ENCODE results near the gene CERS4. TPM values are rescaled to one million over a fixed set of nuclear protein-coding genes. Genes with fewer than 3 reads are reported as not detected.
"Not testable (repeated sequence)": the region's sequence is repeated elsewhere in the genome, so short reads cannot be mapped to it uniquely, and the experiment has no call there.

The CERS4 gene
- total RNA-seq, 2 donors from 2014 or later: 170 to 176 TPM

- Histone ChIP-seq H3K4me1 (replicated peaks) (no peaks in the 10 kb centered on the region), H3K9me3 (no peaks in the 10 kb centered on the region), H3K4me3 (no peak overlapping the region), H3K27me3 (replicated peaks; ENCODE audit: insufficient read depth) (no peaks in the 10 kb centered on the region), H3K36me3 (no peaks in the 10 kb centered on the region), H3K27ac (no peak overlapping the region)
- intact Hi-C loops (cut with DNase I): no loop called here
- DNase-seq (ENCODE audit: low spot score): no peak
- WGBS: 64% methylated on average over 11 of the region's 11 CpGs
- TF ChIP-seq, protein P1, sequence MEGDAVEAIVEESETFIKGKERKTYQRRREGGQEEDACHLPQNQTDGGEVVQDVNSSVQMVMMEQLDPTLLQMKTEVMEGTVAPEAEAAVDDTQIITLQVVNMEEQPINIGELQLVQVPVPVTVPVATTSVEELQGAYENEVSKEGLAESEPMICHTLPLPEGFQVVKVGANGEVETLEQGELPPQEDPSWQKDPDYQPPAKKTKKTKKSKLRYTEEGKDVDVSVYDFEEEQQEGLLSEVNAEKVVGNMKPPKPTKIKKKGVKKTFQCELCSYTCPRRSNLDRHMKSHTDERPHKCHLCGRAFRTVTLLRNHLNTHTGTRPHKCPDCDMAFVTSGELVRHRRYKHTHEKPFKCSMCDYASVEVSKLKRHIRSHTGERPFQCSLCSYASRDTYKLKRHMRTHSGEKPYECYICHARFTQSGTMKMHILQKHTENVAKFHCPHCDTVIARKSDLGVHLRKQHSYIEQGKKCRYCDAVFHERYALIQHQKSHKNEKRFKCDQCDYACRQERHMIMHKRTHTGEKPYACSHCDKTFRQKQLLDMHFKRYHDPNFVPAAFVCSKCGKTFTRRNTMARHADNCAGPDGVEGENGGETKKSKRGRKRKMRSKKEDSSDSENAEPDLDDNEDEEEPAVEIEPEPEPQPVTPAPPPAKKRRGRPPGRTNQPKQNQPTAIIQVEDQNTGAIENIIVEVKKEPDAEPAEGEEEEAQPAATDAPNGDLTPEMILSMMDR (IDR thresholded peaks at IDR 0.05): no peak
- TF ChIP-seq POLR2A (IDR thresholded peaks at IDR 0.05) (no peak), POLR2AphosphoS5 (IDR thresholded peaks at IDR 0.05) (no peak)
These were observed 14.5 kb upstream of the CERS4 start for GRCh38 chr19:8194528-8195267.

GRCh38 chr19:8196271-8196927, 12.8 kb upstream of the CERS4 start:
- Histone ChIP-seq H3K4me1 (replicated peaks) (no peaks in the 10 kb centered on the region), H3K27ac (no peak overlapping the region), H3K9me3 (no peaks in the 10 kb centered on the region), H3K4me3 (no peak overlapping the region), H3K27me3 (replicated peaks; ENCODE audit: insufficient read depth) (no peaks in the 10 kb centered on the region), H3K36me3 (no peaks in the 10 kb centered on the region)
- 52% methylated on average over 10 of the region's 10 CpGs for WGBS
- no peak for DNase-seq (ENCODE audit: low spot score)
- TF ChIP-seq POLR2AphosphoS5 (IDR thresholded peaks at IDR 0.05) (no peak), POLR2A (IDR thresholded peaks at IDR 0.05) (no peak)
- TF ChIP-seq, protein P1 (IDR thresholded peaks at IDR 0.05): no peak
- intact Hi-C loops (cut with DNase I): no loop called here

- 62% methylated on average over 15 of the region's 15 CpGs for WGBS
- H3K36me3 ChIP-seq; H3K4me3 ChIP-seq; DNase-seq (ENCODE audit: low spot score); intact Hi-C loops (cut with DNase I); H3K27ac ChIP-seq; H3K9me3 ChIP-seq; H3K27me3 ChIP-seq (replicated peaks; ENCODE audit: insufficient read depth): not testable (repeated sequence)
- peaks cover 14% of the 10 kb centered on the region for H3K4me1 ChIP-seq (replicated peaks)
These were observed 5.7 kb upstream of the CERS4 start for GRCh38 chr19:8203288-8204120.

DNA sequence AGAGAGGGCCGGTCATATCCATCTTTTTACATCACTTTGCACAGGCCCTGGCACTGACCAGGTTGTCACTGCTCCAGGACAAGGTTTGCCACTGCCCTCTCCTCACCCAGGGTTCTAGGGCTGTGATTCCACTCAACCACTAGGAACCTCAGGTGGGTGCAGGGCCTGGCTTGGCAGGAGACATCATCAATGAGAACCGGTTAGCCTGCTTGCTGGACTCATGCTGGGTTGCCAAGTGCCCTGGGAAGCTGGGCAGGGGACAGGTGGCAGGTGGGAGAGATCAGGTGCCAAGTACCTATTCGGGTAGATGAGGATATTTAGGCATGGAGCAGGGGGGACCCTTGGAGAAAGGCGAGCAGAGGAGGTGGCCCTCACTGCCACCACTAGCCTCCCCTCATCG, 4.2 kb upstream of the CERS4 start:
- TF ChIP-seq POLR2AphosphoS5 (IDR thresholded peaks at IDR 0.05) (peak; percentile 77), POLR2A (IDR thresholded peaks at IDR 0.05) (no peak)
- peak; percentile 74 for DNase-seq (ENCODE audit: low spot score)
- Histone ChIP-seq H3K36me3 (no peaks in the 10 kb centered on the region), H3K4me3 (no peak overlapping the region), H3K9me3 (no peaks in the 10 kb centered on the region), H3K27me3 (replicated peaks; ENCODE audit: insufficient read depth) (no peaks in the 10 kb centered on the region), H3K4me1 (replicated peaks) (peaks cover 15% of the 10 kb centered on the region), H3K27ac (peak overlapping the region; percentile 92 to 93)
- WGBS: 65% methylated on average over 5 of the region's 5 CpGs
- intact Hi-C loops (cut with DNase I): no loop called here

DNA sequence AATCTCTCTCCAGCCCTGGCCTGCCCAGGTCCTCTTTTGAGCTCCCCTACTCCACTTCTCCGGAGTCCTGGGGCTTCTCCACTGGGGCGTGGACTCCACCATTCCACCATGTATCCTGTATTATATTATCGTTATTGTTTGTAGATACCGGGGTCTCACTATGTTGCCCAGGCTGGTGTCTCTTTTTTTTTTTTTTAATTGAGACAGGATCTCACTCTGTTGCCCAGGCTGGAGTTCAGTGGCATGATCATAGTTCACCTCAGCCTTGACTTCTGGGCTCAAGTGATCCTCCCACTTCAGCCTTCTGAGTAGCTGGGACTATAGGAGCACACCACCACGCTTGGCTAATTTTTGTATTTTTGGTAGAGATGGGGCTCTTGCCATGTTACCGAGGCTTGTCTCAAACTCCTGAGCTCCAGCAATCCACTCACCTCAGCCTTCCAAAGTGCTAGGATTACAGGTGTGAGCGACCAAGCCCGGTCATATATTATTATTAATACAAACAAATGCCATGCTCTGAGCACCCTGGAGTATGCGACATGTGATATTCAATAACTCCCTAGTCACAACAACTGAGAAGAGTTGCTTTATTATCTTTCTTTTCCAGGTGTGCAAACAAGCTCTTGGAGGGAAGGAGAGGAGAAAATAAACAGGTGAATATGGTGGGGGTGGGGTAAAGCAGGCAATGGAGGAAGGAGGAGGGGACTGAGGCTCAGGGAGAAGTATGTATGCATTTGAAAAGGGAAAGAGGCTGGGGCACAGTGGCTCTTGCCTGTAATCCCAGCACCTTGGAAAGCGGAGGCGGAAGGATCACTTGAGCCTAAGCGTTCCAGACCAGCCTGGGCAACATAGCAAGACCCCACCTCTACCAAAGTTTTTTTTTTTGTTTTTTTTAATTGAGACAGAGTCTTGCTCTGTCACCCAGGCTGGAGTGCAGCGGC, 2.8 kb upstream of the CERS4 start:
- intact Hi-C loops (cut with DNase I): no loop called here
- Histone ChIP-seq H3K27me3 (replicated peaks; ENCODE audit: insufficient read depth) (no peaks in the 10 kb centered on the region), H3K36me3 (no peaks in the 10 kb centered on the region), H3K4me1 (replicated peaks) (peaks cover 15% of the 10 kb centered on the region), H3K27ac (peak overlapping the region; percentile 92 to 93), H3K9me3 (no peaks in the 10 kb centered on the region), H3K4me3 (no peak overlapping the region)
- TF ChIP-seq POLR2A (IDR thresholded peaks at IDR 0.05) (no peak), POLR2AphosphoS5 (IDR thresholded peaks at IDR 0.05) (peak; percentile 85)
- TF ChIP-seq, protein P1 (IDR thresholded peaks at IDR 0.05): no peak
- WGBS: 77% methylated on average over 13 of the region's 13 CpGs
- peak; percentile 51 for DNase-seq (ENCODE audit: low spot score)

- WGBS: 87% methylated on average over 7 of the region's 7 CpGs
These were observed 1.8 kb upstream of the CERS4 start for GRCh38 chr19:8207326-8207725.

More at GRCh38 chr19:8207326-8207725, 1.8 kb upstream of the CERS4 start:
- DNase-seq (ENCODE audit: low spot score); H3K9me3 ChIP-seq; H3K36me3 ChIP-seq; H3K27me3 ChIP-seq (replicated peaks; ENCODE audit: insufficient read depth); H3K4me3 ChIP-seq; intact Hi-C loops (cut with DNase I): not testable (repeated sequence)
- Histone ChIP-seq H3K27ac (peak overlapping the region; percentile 92 to 93), H3K4me1 (replicated peaks) (peaks cover 15% of the 10 kb centered on the region)

Measured in prostate gland (tissue), 2 donors.